Esophagus squamous epithelium (tissue), 5 donors: ENCODE measurements around the gene TMEM41B. TPM values are rescaled to one million over a fixed set of nuclear protein-coding genes. Genes with fewer than 3 reads are reported as not detected.

Source experiments
- DNase-seq: peaks from one replicate; lab custom pipeline; 2025; lab: John Stamatoyannopoulos, UW
- H3K27ac ChIP-seq, 4 donors: fragments of 200-600 bp; sonication (generic); one replicate each; pipeline ENCODE4 v1.5.1; 2016 to 2019; ENCODE audit warnings: mild to moderate bottlenecking in 1 of 4
- H3K27me3 ChIP-seq, 4 donors: fragments of 200-600 bp; sonication (generic); 1 replicate in 3 of 4; 2 replicates in 1 of 4; pipeline versions ENCODE4 v1.5.1 to v1.6.0; 2017 to 2021; ENCODE audit warnings: antibody characterized with exemption in 1 of 4
- H3K36me3 ChIP-seq, 3 donors: fragments of 200-600 bp; sonication (generic); one replicate each; pipeline ENCODE4 v1.5.1; 2016 to 2019
- H3K4me1 ChIP-seq, 3 donors: fragments of 200-600 bp; sonication (generic); one replicate each; pipeline ENCODE4 v1.5.1; 2017 to 2019
- H3K4me3 ChIP-seq, 4 donors: fragments of 200-600 bp; sonication (generic); 1 replicate in 3 of 4; 2 replicates in 1 of 4; pipeline ENCODE4 v1.5.1; 2016 to 2019; ENCODE audit warnings: mild to moderate bottlenecking in 2 of 4, moderate library complexity in 1 of 4
- H3K9me3 ChIP-seq, 3 donors: fragments of 200-600 bp; sonication (generic); one replicate each; pipeline ENCODE4 v1.5.1; 2016 to 2019
- CTCF ChIP-seq, 6 experiments: fragments of 450-650 bp in 4 of 6; fragments of 200-600 bp in 2 of 6; sonication (generic) in 2 of 6; IDR thresholded peaks; one replicate each; pipeline ENCODE4 v1.5.1; 2016 to 2019; ENCODE audit warnings: antibody characterized with exemption in 6 of 6, mild to moderate bottlenecking in 4 of 6, moderate library complexity in 4 of 6
- POLR2A ChIP-seq, 4 donors: fragments of 450-650 bp; IDR thresholded peaks; one replicate each; pipeline ENCODE4 v1.6.1; 2017; ENCODE audit warnings: antibody characterized with exemption in 4 of 4, mild to moderate bottlenecking in 4 of 4, moderate library complexity in 3 of 4
- WGBS, 2 donors: methylation state at CpG; one replicate each; pipeline ENCODE4 v1.1.5; 2018; 5-methylcytosine and 5-hydroxymethylcytosine counted together
- intact Hi-C: fragments of 100-400 bp; cut with DNase I; formaldehyde crosslinking; loops from one replicate; pipeline ENCODE4 v1.15.0; 2022
- total RNA-seq, 4 donors: library from RNA; depleted of rRNA; stranded (reverse); fragments of >200 nt; gene quantifications; one replicate each; pipeline ENCODE4 v1.1.0, GENCODE V29; 2016
- donor health status: DM: yes; HTN: yes; CAD: no.

The TMEM41B gene
- total RNA-seq, 4 donors from 2014 or later, result 27.6 to 49.6 (median 34.9) TPM

GRCh38 chr11:9301720-9302119 is 12.7 kb downstream of the TMEM41B start:
- Histone ChIP-seq H3K4me3 (no peak overlapping the region), H3K36me3 (peaks cover 0 to 33% (median 0%) of the 10 kb centered on the region in 3 donors), H3K27ac (no peak overlapping the region), H3K4me1 (no peaks in the 10 kb centered on the region), H3K27me3 (no peaks in the 10 kb centered on the region), H3K9me3 (no peaks in the 10 kb centered on the region)
- no peak for DNase-seq
- intact Hi-C loops, result no loop called here
- WGBS, 2 donors, result 83 to 86% methylated on average over 7 to 9 of the region's 10 CpGs
- TF ChIP-seq POLR2A (IDR thresholded peaks at IDR 0.05) (no peak), CTCF (IDR thresholded peaks at IDR 0.05) (no peak)

DNA sequence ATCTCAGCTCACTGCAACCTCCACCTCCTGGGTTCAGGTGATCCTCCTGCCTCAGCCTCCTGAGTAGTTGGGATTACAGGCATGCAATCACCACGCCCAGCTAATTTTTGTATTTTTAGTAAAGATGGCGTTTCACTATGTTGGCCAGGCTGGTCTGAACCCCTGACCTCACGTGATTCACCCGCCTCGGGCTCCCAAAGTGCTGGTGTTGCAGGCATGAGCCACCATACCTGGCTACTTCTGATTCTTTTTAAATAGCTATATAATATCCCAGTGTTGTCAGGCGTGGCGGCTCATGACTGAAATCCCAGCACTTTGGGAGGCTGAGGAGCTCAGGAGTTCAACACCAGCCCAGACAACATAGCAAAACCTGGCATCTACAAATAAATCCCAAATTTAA is 20.7 kb downstream of the TMEM41B start:
- no peaks in the 10 kb centered on the region for H3K9me3 ChIP-seq
- 80 to 95% methylated on average over 2 to 6 of the region's 7 CpGs for WGBS, 2 donors
- H3K36me3 ChIP-seq, result peaks cover 0 to 73% (median 0%) of the 10 kb centered on the region in 3 donors
- H3K4me1 ChIP-seq, result no peaks in the 10 kb centered on the region
- H3K27ac ChIP-seq, result no peak overlapping the region
- no peak overlapping the region for H3K4me3 ChIP-seq
- H3K27me3 ChIP-seq, result no peaks in the 10 kb centered on the region
- TF ChIP-seq POLR2A (IDR thresholded peaks at IDR 0.05), result no peak
- TF ChIP-seq CTCF (IDR thresholded peaks at IDR 0.05), result no peak
- no peak for DNase-seq
- intact Hi-C loops, result no loop called here

DNA sequence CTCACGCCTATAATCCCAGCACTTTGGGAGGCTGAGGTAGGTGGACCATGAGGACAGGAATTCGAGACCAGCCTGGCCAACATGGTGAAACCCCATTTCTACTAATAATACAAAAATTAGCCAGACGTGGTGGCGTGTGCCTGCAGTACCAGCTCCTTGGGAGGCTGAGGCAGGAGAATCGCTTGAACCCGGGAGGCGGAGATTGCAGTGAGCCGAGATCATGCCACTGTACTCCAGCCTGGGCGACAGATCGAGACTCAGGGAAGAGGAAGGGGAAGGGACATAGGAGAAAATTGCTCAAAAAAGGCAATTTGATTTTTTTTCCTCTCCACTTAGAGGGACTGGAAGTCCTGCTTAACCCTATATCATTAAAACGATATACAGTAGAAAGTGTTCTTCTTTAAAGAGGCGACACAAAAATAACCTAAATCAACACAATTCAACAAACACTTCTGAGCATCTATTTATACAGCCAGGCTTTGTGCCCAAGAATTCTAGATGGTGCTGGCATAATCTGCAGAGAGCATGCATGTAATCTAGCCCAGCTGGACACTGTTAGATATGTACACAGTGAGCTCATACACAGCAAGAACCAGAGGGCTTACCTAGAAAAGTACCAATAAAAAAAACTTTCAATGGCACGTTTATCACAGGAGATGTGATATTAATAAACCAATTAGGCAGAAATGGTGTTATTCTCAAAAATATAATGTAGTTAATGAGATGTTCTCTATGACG is 28.4 kb downstream of the TMEM41B start:
- Histone ChIP-seq H3K4me1 (no peaks in the 10 kb centered on the region), H3K27me3 (no peaks in the 10 kb centered on the region), H3K4me3 (no peak overlapping the region), H3K9me3 (no peaks in the 10 kb centered on the region), H3K27ac (no peak overlapping the region), H3K36me3 (peaks cover 0 to 69% (median 0%) of the 10 kb centered on the region in 3 donors)
- DNase-seq, result no peak
- TF ChIP-seq POLR2A (IDR thresholded peaks at IDR 0.05) (no peak), CTCF (IDR thresholded peaks at IDR 0.05) (no peak)
- intact Hi-C loops, result no loop called here
- 87 to 90% methylated on average over 14 of the region's 14 CpGs for WGBS, 2 donors

DNA sequence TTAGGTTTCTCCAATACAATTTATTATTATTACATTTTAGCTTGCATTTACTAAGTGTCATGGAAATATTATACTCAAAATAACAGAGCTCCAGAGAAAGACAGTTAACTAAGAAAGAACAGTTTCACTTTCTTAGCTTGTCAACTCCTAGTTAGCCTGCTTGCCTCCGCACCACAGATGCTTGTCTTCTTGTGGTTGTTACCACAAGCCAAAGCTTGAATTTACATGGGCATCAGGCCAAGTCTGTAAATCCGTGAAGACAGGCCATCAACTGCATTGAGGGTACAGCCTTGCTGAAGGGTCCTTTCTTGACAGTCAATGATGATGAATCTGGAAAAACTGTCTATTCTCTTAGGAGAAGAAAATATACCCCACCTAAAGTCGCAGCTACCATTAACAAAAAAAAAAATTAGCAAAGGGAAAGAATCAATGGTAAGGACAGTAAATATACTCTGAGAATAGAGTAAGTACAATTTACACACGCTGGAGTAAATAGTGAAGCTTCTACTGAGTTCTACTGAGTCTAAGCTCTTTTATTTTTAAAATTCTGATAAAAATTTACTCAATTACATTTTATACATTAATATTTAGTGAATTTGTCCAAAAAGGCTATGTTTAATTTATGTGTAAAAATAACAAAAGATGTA is 33.6 kb downstream of the TMEM41B start:
- DNase-seq, result no peak
- WGBS, 2 donors, result 44 to 47% methylated on average over 4 of the region's 4 CpGs
- intact Hi-C loops, result no loop called here

More for the DNA sequence above, 33.6 kb downstream of the TMEM41B start:
- H3K27me3 ChIP-seq, result no peaks in the 10 kb centered on the region
- H3K36me3 ChIP-seq, result peaks cover 0 to 48% (median 4%) of the 10 kb centered on the region in 3 donors
- H3K4me1 ChIP-seq, result peaks cover 0 to 4% (median 2%) of the 10 kb centered on the region in 3 donors
- TF ChIP-seq CTCF (IDR thresholded peaks at IDR 0.05) (no peak), POLR2A (IDR thresholded peaks at IDR 0.05) (no peak)
- no peak overlapping the region for H3K27ac ChIP-seq
- H3K9me3 ChIP-seq, result no peaks in the 10 kb centered on the region
- H3K4me3 ChIP-seq, result no peak overlapping the region
